Measurements from ENCODE around the gene WFDC12.

WFDC12 gene

DNA sequence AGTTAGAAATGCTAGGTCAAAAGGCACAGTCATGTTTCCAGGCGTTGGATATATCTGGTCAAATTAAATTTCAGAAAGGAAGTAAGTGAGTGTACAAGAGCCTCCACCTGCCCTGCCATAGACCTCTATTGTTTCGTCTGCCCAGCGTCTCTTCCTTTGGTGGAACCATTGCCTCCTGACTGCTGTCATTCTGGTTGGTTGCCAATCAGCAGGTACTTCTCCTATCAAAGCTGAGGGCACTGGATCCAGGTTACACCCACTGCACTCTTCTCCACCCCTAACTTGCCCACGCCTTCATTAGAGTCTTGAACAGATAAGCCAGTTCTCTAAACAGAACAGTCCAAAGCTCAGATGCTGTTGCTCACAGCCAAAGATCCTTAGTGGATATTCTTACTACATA, 6.7 kb downstream of the WFDC12 start:
- DNase-seq (ENCODE audit: low read depth), result no peak
- TF ChIP-seq CTCF (IDR thresholded peaks at IDR 0.05; ENCODE audit: control insufficient read depth, insufficient read depth, low read depth, low read length, missing control alignments), result no peak
- no peak overlapping the region for H3K4me3 ChIP-seq (ENCODE audit: control insufficient read depth, low read depth, low read length)

- DNase-seq (ENCODE audit: low read depth), result no peak
- no peak overlapping the region for H3K4me3 ChIP-seq (ENCODE audit: control insufficient read depth, low read depth, low read length)
- TF ChIP-seq CTCF (IDR thresholded peaks at IDR 0.05; ENCODE audit: control insufficient read depth, insufficient read depth, low read depth, low read length, missing control alignments), result no peak
These were observed 8.4 kb downstream of the WFDC12 start for GRCh38 chr20:45115829-45116228.

GRCh38 chr20:45115386-45115774, 8.9 kb downstream of the WFDC12 start:
- TF ChIP-seq CTCF (IDR thresholded peaks at IDR 0.05; ENCODE audit: control insufficient read depth, insufficient read depth, low read depth, low read length, missing control alignments), result no peak
- DNase-seq (ENCODE audit: low read depth), result no peak
- H3K4me3 ChIP-seq (ENCODE audit: control insufficient read depth, low read depth, low read length), result no peak overlapping the region

DNA sequence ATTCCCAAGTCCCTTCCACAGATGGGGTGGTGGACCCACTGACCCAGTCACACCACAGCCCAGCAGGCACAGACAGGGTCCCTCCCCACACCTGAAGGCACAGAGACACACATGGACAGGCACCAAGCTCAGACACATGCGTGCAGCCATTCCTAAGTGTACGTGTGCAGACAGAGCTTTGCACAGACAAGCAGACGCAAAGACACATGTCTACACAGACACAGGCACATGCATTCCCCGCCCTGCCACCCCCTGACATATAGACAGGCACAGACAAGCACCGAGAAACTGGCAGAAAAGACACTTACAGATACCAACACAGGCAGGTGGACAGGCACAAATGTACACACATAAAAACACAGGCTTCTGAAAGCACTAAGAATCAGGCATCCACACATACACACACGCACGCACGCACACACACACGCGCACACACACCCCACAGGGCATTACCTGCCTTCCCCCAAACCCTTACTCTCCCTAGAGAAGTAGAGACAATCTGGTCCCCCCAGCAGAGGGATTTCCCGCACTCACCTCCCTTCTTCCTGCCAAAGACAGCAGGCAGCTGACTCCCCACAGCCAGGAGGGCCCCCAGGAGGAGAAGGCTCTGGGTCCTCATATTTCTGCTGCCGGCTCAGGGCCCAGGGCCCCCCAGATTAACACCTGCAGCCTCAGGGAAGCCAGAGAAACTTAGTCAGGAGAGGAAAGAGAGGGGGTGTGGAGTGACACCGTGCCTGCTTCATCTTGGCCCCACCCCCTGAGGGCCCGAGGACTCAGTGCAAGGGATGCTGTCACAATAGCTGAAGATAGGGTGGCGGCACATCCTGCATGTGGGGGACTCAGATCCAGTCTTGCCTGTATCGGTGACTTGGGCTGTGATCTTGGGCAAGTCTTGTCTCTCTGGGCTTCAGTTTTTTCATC, 9.5 kb downstream of the WFDC12 start, which contains the start of gene WFDC5:
TSS of gene WFDC5 (minus strand) at position 710 of the 921 bp plus-strand sequence. CDS start at position 619, 91 bp downstream.
- no peak for TF ChIP-seq CTCF (IDR thresholded peaks at IDR 0.05; ENCODE audit: control insufficient read depth, insufficient read depth, low read depth, low read length, missing control alignments)
- no peak for DNase-seq (ENCODE audit: low read depth)
- H3K4me3 ChIP-seq (ENCODE audit: control insufficient read depth, low read depth, low read length), result no peak within 1 kb of the TSS

DNA sequence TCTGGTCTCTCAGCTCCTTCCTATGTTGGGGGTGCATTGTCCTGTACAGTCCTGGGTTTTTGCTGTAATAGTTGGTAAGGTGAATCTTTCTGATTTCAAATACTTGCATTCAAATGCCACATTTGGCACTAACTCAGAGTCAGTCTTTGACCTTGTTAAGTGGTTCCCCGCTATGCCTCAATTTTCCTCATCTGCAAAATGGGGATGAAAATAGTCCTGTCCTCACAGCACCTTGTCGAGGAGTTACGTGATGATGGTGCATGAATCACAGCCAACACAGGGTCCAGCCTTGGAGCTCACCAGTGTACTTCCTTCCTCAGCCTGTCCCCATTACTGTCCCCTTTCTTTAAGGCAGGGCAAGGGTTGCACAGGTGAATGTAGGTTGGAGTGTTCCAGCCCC, 10.4 kb downstream of the WFDC12 start:
- H3K4me3 ChIP-seq (ENCODE audit: control insufficient read depth, low read depth, low read length), result no peak overlapping the region
- DNase-seq (ENCODE audit: low read depth), result no peak
- no peak for TF ChIP-seq CTCF (IDR thresholded peaks at IDR 0.05; ENCODE audit: control insufficient read depth, insufficient read depth, low read depth, low read length, missing control alignments)

DNA sequence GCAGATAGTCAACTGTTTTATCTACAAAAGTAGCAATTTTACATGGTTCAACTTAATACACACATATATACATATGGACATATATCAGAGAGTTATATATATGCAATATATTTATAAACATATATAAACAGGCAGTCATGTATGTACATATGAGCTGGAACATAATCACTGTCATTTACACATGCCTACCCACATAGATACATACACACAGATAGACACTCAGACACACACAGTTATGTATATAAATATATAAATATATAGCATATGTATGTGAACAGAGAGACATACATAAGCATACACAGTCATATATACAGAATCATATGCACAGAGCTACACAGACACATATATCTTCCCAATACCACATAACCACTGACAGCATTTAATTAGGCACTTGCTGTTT, 11.5 kb downstream of the WFDC12 start:
- H3K4me3 ChIP-seq (ENCODE audit: control insufficient read depth, low read depth, low read length), result no peak overlapping the region
- no peak for TF ChIP-seq CTCF (IDR thresholded peaks at IDR 0.05; ENCODE audit: control insufficient read depth, insufficient read depth, low read depth, low read length, missing control alignments)
- no peak for DNase-seq (ENCODE audit: low read depth)
